ENCODE results near the gene DNM2.
"Not testable (repeated sequence)": the region's sequence is repeated elsewhere in the genome, so short reads cannot be mapped to it uniquely, and the experiment has no call there.

Gene DNM2

GRCh38 chr19:10837649-10838048 is 119.8 kb downstream of the DNM2 start:
- ATAC-seq (replicated peaks); H3K27me3 Mint-ChIP-seq; DNase-seq; H3K9me3 Mint-ChIP-seq: not testable (repeated sequence)
- Mint-ChIP-seq H3K4me1 (peaks cover 14 to 16% of the 10 kb centered on the region in 2 donors), H3K27ac (peak overlapping the region; percentile 25), H3K36me3 (peaks cover 17 to 29% of the 10 kb centered on the region in 2 donors), H3K4me3 (peak overlapping the region in 1 of 2 donors; percentile 46)

- Mint-ChIP-seq H3K27me3 (no peaks in the 10 kb centered on the region), H3K36me3 (peaks cover 14 to 25% of the 10 kb centered on the region in 2 donors), H3K9me3 (peaks cover 7 to 8% of the 10 kb centered on the region in 2 donors), H3K4me1 (peaks cover 12 to 16% of the 10 kb centered on the region in 2 donors), H3K4me3 (no peak overlapping the region), H3K27ac (no peak overlapping the region)
- DNase-seq (no peak), ATAC-seq (replicated peaks) (no peak)
These were observed 120.5 kb downstream of the DNM2 start for GRCh38 chr19:10838377-10838776.

GRCh38 chr19:10839114-10840050 is 121.5 kb downstream of the DNM2 start:
- no peak for DNase-seq
- Mint-ChIP-seq H3K4me1 (peaks cover 12 to 16% of the 10 kb centered on the region in 2 donors), H3K9me3 (peaks cover 7 to 8% of the 10 kb centered on the region in 2 donors), H3K36me3 (peaks cover 14 to 24% of the 10 kb centered on the region in 2 donors), H3K4me3 (no peak overlapping the region), H3K27me3 (no peaks in the 10 kb centered on the region), H3K27ac (no peak overlapping the region)
- no peak for ATAC-seq (replicated peaks)

GRCh38 chr19:10842788-10843187 is 124.9 kb downstream of the DNM2 start:
- peaks cover 5 to 7% of the 10 kb centered on the region in 2 donors for H3K9me3 Mint-ChIP-seq
- ATAC-seq (replicated peaks) (no peak), DNase-seq (no peak)
- peaks cover 0 to 2% of the 10 kb centered on the region in 2 donors for H3K4me1 Mint-ChIP-seq
- H3K27me3 Mint-ChIP-seq: no peaks in the 10 kb centered on the region
- H3K36me3 Mint-ChIP-seq: peaks cover 4 to 10% of the 10 kb centered on the region in 2 donors
- peak overlapping the region; percentile 42 for H3K27ac Mint-ChIP-seq
- H3K4me3 Mint-ChIP-seq: no peak overlapping the region

- Mint-ChIP-seq H3K27me3 (peaks cover 8 to 18% of the 10 kb centered on the region in 2 donors), H3K4me3 (no peak overlapping the region), H3K9me3 (peaks cover 5% of the 10 kb centered on the region in 2 donors), H3K27ac (no peak overlapping the region), H3K36me3 (peaks cover 6 to 7% of the 10 kb centered on the region in 2 donors), H3K4me1 (peaks cover 8 to 9% of the 10 kb centered on the region in 2 donors)
- ATAC-seq (replicated peaks): no peak
- DNase-seq: no peak
These were observed 128.8 kb downstream of the DNM2 start for GRCh38 chr19:10846500-10847202.

GRCh38 chr19:10848230-10848856 is 130.5 kb downstream of the DNM2 start, which contains the start of gene C19orf38:
C19orf38 (plus strand) TSS chr19:10848415; CDS start chr19:10848509, 94 bp downstream.
- DNase-seq (no peak), ATAC-seq (replicated peaks) (peak; percentile 81 to 91)
- peaks cover 8 to 9% of the 10 kb centered on the region in 2 donors for H3K4me1 Mint-ChIP-seq
- peak within 1 kb of the TSS; percentile 54 to 62 for H3K4me3 Mint-ChIP-seq
- peaks cover 5% of the 10 kb centered on the region in 2 donors for H3K9me3 Mint-ChIP-seq
- peaks cover 8 to 18% of the 10 kb centered on the region in 2 donors for H3K27me3 Mint-ChIP-seq
- peaks cover 6 to 7% of the 10 kb centered on the region in 2 donors for H3K36me3 Mint-ChIP-seq
- H3K27ac Mint-ChIP-seq: peak within 1 kb of the TSS; percentile 20

GRCh38 chr19:10850631-10851030 is 132.8 kb downstream of the DNM2 start:
- ATAC-seq (replicated peaks) (no peak), DNase-seq (no peak)
- peaks cover 8 to 18% of the 10 kb centered on the region in 2 donors for H3K27me3 Mint-ChIP-seq
- H3K4me1 Mint-ChIP-seq: peaks cover 8 to 9% of the 10 kb centered on the region in 2 donors
- no peak overlapping the region for H3K4me3 Mint-ChIP-seq
- H3K9me3 Mint-ChIP-seq: peaks cover 5% of the 10 kb centered on the region in 2 donors
- no peak overlapping the region for H3K27ac Mint-ChIP-seq
- H3K36me3 Mint-ChIP-seq: peaks cover 5 to 6% of the 10 kb centered on the region in 2 donors

GRCh38 chr19:10852098-10852800 is 134.4 kb downstream of the DNM2 start:
- peaks cover 8 to 9% of the 10 kb centered on the region in 2 donors for H3K4me1 Mint-ChIP-seq
- no peaks in the 10 kb centered on the region for H3K9me3 Mint-ChIP-seq
- ATAC-seq (replicated peaks) (no peak), DNase-seq (no peak)
- peaks cover 0 to 2% of the 10 kb centered on the region in 2 donors for H3K36me3 Mint-ChIP-seq
- H3K27me3 Mint-ChIP-seq: peaks cover 8 to 18% of the 10 kb centered on the region in 2 donors
- H3K4me3 Mint-ChIP-seq: no peak overlapping the region
- no peak overlapping the region for H3K27ac Mint-ChIP-seq

GRCh38 chr19:10852941-10853340 is 135.1 kb downstream of the DNM2 start:
- peaks cover 8 to 18% of the 10 kb centered on the region in 2 donors for H3K27me3 Mint-ChIP-seq
- H3K9me3 Mint-ChIP-seq: no peaks in the 10 kb centered on the region
- H3K4me1 Mint-ChIP-seq: peaks cover 6 to 9% of the 10 kb centered on the region in 2 donors
- H3K4me3 Mint-ChIP-seq: no peak overlapping the region
- ATAC-seq (replicated peaks) (no peak), DNase-seq (no peak)
- H3K36me3 Mint-ChIP-seq: peaks cover 0 to 2% of the 10 kb centered on the region in 2 donors
- no peak overlapping the region for H3K27ac Mint-ChIP-seq

- Mint-ChIP-seq H3K4me1 (peaks cover 0 to 1% of the 10 kb centered on the region in 2 donors), H3K9me3 (no peaks in the 10 kb centered on the region), H3K27me3 (peaks cover 0 to 7% of the 10 kb centered on the region in 2 donors), H3K4me3 (no peak overlapping the region), H3K27ac (no peak overlapping the region), H3K36me3 (peaks cover 0 to 2% of the 10 kb centered on the region in 2 donors)
- DNase-seq: no peak
- ATAC-seq (replicated peaks): no peak
These were observed 136.6 kb downstream of the DNM2 start for GRCh38 chr19:10854350-10855089.

- ATAC-seq (replicated peaks): peak; percentile 51 to 73
- H3K9me3 Mint-ChIP-seq: no peaks in the 10 kb centered on the region
- peaks cover 0 to 1% of the 10 kb centered on the region in 2 donors for H3K4me1 Mint-ChIP-seq
- H3K27me3 Mint-ChIP-seq: peaks cover 0 to under 1% of the 10 kb centered on the region in 2 donors
- H3K4me3 Mint-ChIP-seq: no peak overlapping the region
- H3K36me3 Mint-ChIP-seq: peaks cover 0 to under 1% of the 10 kb centered on the region in 2 donors
- no peak overlapping the region for H3K27ac Mint-ChIP-seq
- DNase-seq: no peak
These were observed 138.1 kb downstream of the DNM2 start for GRCh38 chr19:10855879-10856522.

- ATAC-seq (replicated peaks); H3K4me1 Mint-ChIP-seq; H3K27ac Mint-ChIP-seq; H3K36me3 Mint-ChIP-seq; DNase-seq; H3K4me3 Mint-ChIP-seq; H3K9me3 Mint-ChIP-seq; H3K27me3 Mint-ChIP-seq: not testable (repeated sequence)
These were observed 139.0 kb downstream of the DNM2 start for GRCh38 chr19:10856899-10857298.

Data from stimulated activated naive B cell treated with anti-CD40 and anti-IgM and Interleukin-4, amounts not matched to agents 10 μg/mL and 1 μg/mL and 100 μg/mL, for 72 hours (primary cell).